ENCODE measurements around the gene ITIH6.
"Not testable (repeated sequence)": the region's sequence is repeated elsewhere in the genome, so short reads cannot be mapped to it uniquely, and the experiment has no call there.

DNA sequence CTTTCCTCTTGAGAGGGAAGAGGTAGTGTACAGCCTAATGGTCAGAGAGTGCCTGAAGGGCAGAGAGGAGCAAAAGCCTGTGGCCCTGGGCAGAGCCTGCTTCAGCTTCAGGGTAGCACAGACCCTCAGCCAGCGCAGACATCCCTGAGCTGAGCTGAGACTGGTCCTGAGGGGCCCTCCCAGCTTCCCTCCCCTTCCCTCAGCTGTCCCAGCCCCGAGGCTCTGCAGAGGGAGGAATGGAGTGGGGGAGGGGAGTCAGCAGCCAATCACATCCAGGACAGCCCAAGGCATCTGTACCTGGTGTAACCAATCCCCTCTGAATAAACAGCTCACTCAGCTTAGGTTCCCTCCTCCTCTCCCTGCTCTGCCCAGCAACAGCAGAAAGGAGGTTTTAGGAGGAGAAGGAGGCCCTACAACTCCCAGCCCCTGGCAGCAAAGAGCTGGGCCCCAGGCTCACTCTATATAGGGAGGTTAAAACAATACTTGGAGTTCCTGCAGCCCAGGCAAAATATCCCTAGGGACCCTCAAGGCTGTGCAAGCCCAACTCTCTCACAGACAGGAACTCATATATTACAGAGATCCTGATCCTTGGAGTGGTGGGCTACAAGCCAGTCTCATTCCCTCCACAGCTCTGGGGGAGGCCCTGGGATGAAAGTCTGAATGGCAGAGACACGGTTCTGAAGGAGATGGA is 43.3 kb upstream of the ITIH6 start:
- TF ChIP-seq, protein P1, sequence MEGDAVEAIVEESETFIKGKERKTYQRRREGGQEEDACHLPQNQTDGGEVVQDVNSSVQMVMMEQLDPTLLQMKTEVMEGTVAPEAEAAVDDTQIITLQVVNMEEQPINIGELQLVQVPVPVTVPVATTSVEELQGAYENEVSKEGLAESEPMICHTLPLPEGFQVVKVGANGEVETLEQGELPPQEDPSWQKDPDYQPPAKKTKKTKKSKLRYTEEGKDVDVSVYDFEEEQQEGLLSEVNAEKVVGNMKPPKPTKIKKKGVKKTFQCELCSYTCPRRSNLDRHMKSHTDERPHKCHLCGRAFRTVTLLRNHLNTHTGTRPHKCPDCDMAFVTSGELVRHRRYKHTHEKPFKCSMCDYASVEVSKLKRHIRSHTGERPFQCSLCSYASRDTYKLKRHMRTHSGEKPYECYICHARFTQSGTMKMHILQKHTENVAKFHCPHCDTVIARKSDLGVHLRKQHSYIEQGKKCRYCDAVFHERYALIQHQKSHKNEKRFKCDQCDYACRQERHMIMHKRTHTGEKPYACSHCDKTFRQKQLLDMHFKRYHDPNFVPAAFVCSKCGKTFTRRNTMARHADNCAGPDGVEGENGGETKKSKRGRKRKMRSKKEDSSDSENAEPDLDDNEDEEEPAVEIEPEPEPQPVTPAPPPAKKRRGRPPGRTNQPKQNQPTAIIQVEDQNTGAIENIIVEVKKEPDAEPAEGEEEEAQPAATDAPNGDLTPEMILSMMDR (IDR thresholded peaks at IDR 0.05; ENCODE audit: low read depth, low read length, poor library complexity, severe bottlenecking): not testable (repeated sequence)
- TF ChIP-seq EZH2phosphoT487 (IDR thresholded peaks at IDR 0.05; ENCODE audit: borderline replicate concordance, low read length): not testable (repeated sequence)

Data from DOHH2 (cell line).